Nucleus accumbens (tissue), 56 donors: ENCODE data around the gene SLX1A.
"Not testable (repeated sequence)": the region's sequence is repeated elsewhere in the genome, so short reads cannot be mapped to it uniquely, and the experiment has no call there.

Experiments used
- DNase-seq, 56 donors: peaks; one replicate each; lab custom pipeline; 2025; lab: John Stamatoyannopoulos, UW

The SLX1A gene

DNA sequence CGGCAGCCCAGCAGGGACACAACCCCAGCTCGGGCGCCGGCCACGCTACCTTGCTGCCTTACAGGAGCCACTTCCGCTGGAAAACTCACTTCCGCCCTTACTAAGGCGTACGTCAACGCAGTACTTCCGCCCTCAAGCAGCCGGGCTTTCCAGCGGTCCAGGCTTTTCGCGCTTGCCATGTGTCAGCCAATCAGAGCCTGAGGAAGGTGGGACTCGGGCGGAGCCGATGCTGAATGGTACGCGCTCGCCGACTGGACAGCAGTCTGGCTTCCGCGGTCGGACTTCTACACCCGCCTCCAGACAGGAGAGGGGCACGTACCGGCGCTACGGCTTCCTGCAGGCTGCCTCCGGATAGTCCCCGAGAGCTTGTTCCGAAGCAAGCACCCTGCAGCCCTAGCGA, at the start of gene SLX1A, which contains the start of gene BOLA2B:
TSS of gene SLX1A (plus strand) at position 261 of the 400 bp plus-strand sequence. CDS start 210 bp downstream, outside the sequence.
TSS of gene BOLA2B (minus strand) at position 52 of the 400 bp plus-strand sequence. CDS start 71 bp downstream, outside the sequence.
- DNase-seq: not testable (repeated sequence)

GRCh38 chr16:30144017-30144416, 49.7 kb upstream of the SLX1A start:
- no peak for DNase-seq

GRCh38 chr16:30144917-30145316, 48.8 kb upstream of the SLX1A start:
- no peak for DNase-seq

DNA sequence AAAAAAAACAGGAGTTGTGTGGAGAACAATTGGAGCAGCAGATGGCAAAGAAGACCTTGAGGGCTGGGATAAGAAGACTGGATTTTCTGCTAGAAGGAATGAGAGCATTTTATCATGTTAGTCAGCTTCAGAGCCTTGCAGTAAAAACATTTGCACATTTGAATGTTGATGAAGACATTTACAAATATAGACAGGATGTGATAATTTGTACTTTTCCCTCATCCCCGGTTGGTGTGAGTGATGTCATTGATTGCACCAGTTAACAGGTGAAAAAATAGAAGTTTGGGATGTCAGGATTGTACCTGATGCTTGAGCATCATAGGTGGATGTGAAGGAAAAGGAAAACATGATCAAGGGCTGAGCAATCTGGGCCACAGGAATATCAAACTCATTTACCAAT, 48.0 kb upstream of the SLX1A start:
- DNase-seq: no peak

DNA sequence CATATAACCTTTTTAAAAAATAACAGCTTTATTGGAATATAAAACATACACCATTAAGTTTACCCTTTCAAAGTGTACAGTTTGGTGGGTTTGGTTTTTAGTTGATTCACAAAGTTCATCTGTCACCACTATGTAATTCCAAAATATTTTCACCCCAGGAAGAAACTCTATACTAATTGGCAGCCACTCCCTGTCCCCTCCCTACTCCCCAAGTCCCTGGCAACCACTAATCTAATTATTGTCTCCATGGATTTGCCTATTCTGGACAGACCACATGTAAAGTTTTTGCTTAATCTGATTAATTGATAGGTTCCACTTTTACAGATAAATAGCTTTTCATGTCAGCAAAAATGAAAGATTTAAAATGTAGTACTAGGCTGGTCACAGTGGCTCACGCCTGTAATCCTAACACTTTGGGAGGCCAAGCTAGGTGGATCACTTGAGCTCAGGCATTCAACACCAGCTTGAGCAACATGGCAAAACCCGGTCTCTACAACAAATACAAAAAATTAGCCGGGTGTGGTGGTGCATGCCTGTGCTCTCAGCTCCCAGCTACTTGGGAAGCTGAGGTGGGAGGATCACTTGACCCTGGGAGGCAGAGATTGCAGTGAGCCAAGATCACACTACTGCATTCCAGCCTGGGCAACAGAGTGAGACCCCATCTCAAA, 45.7 kb upstream of the SLX1A start:
- no peak for DNase-seq

DNA sequence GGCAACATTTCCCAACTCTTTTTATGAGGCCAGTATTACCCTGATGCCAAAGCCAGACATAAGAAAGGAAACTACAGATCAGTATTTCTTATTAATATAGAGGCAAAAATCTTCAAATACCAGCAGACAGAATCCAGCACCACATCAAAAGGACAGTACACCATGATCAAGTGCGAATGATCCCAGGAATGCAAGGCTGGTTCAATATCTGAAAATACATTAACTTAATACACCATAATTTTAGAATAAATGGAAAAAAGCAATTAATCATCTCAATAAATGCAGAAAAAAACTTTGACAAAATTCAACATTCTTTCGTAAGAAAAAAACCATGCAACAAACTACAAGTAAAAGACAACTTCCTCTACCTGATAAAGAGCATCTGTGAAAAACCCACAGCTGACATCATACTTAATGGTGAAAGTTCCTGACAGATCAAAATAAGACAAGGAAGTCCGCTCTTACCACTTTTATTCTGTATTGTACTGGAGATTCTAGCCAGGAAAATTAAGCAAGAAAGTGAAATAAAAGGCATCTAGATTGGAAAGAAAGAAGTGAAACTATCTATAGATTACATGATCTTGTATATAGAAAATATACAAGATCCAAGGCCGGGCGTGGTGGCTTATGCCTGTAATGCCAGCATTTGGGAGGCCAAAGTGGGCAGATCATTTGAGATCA, 44.3 kb upstream of the SLX1A start:
- no peak for DNase-seq

- DNase-seq: no peak
Observed at GRCh38 chr16:30151091-30151490, 42.6 kb upstream of the SLX1A start.

DNA sequence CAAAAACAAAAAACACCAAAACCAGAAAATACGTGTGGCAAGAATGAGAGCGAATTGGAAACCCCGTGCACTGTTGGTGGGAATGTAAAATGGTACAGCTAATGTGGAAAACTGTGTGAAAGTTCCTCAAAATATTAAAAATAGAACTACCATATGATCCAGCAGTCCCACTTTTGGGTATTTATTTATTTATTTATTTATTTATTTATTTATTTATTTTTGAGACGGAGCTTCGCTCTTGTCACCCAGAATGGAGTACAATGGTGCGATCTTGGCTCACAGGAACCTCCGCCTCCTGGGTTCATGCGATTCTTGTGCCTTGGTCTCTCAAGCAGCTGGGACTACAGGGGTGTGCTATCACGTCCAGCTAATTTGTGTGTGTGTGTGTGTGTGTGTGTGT, 41.2 kb upstream of the SLX1A start:
- no peak for DNase-seq

GRCh38 chr16:30155188-30155587, 38.5 kb upstream of the SLX1A start:
- no peak for DNase-seq

DNA sequence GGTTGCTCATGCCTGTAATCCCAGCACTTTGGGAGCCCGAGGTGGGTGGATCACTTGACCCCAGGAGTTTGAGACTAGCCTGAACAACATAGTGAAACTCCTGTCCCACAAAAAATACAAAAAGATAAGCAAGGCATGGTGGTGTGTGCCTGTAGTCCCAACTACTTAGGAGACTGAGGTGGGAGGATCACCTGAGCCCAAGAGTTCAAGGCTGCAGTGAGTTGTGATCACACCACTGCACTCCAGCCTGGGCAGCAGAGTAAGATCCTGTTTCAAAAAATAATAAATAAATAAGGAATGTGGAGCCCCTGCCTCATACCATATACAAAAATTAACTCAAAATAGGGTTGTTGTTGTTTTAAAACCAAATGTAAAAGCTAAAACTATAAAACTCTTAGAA, 36.5 kb upstream of the SLX1A start:
- DNase-seq: no peak

DNA sequence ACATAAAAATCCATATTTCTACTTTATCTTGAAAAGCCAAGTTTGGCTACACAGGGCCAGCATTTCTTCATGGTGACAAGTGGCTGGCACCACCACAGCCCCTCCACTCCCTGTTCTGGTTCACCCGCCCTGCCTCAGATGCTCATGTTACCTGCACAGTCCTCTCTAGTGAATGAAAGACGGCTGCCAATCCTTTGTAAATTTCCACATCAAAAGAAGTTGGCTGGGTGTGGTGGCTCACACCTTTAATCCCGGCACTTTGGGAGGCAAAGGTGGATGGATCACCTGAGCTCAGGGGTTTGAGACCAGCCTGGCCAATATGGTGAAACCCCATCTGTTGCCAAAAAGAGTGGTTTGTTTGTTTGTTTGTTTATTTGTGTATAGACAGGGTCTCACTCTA, 30.1 kb upstream of the SLX1A start:
- no peak for DNase-seq

- no peak for DNase-seq
Observed at GRCh38 chr16:30166202-30166902, 27.3 kb upstream of the SLX1A start.

- DNase-seq: not testable (repeated sequence)
Observed at GRCh38 chr16:30168746-30169145, 24.9 kb upstream of the SLX1A start.

- not testable (repeated sequence) for DNase-seq
Observed at GRCh38 chr16:30169416-30169815, 24.3 kb upstream of the SLX1A start.

GRCh38 chr16:30170145-30170544, 23.5 kb upstream of the SLX1A start:
- not testable (repeated sequence) for DNase-seq

DNA sequence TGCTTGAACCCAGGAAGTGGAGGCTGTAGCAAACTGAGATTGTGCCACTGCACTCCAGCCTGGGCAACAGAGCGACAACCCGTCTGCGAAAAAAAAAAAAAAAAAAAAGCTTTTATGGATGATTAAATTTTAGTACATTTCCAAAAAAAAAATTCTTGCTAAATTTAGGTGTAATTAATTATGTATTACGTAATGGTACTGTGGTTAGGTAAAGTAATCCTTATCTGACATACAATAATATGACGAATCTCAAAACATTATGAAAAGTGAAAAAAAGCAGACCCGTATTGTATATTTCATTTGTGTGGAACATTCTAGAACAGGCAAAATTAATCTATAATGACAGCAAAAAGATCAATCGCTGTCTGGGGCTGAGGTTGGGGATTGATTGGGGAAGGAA, 20.6 kb upstream of the SLX1A start:
- no peak for DNase-seq

GRCh38 chr16:30176876-30177275, 16.8 kb upstream of the SLX1A start:
- DNase-seq: not testable (repeated sequence)

GRCh38 chr16:30179195-30179594, 14.5 kb upstream of the SLX1A start:
- no peak for DNase-seq

- DNase-seq: no peak
Observed at GRCh38 chr16:30179931-30180330, 13.7 kb upstream of the SLX1A start.

DNA sequence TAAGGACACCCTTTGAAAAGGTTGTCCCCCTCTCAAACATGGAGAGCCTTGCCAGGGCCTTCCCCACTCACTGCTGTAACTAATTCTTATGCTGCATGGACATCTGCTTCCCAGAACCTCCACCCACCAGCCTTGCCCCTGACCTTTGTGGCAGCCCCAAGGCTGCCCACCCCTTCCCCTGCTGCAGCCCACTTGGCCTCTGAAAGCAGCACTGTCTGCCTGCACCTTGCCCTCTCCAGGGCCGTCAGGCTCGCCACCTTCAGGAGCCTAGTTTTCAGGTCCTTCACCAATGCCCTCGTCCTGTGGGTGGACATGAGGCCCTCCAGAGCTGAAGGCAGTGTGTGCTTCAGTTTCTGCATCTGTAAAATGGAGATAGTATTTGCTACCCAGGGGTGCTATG, 12.9 kb upstream of the SLX1A start:
- no peak for DNase-seq
